Activated effector memory CD4-positive, alpha-beta T cell treated with anti-CD3 and anti-CD28 coated beads, Interleukin-2, amount 50 U/mL, for 16 hours (primary cell): ENCODE results near the gene NRSN2.
"Not testable (repeated sequence)": the region's sequence is repeated elsewhere in the genome, so short reads cannot be mapped to it uniquely, and the experiment has no call there.

Experiments used
- DNase-seq: peaks from one replicate; pipeline ENCODE4 v3.0.0-alpha.2; 2020

The NRSN2 gene

DNA sequence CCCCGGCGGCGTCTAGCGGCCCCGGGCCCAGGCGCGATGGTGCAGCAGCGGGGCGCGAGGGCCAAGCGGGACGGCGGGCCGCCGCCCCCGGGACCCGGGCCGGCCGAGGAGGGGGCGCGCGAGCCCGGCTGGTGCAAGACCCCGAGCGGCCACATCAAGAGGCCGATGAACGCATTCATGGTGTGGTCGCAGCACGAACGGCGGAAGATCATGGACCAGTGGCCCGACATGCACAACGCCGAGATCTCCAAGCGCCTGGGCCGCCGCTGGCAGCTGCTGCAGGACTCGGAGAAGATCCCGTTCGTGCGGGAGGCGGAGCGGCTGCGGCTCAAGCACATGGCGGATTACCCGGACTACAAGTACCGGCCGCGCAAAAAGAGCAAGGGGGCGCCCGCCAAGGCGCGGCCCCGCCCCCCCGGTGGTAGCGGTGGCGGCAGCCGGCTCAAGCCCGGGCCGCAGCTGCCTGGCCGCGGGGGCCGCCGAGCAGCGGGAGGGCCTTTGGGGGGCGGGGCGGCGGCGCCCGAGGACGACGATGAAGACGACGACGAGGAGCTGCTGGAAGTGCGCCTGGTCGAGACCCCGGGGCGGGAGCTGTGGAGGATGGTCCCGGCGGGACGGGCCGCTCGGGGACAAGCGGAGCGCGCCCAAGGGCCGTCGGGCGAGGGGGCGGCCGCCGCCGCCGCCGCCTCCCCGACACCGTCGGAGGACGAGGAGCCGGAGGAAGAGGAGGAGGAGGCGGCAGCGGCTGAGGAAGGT is 20.8 kb upstream of the NRSN2 start:
- peak; percentile 82 for DNase-seq

DNA sequence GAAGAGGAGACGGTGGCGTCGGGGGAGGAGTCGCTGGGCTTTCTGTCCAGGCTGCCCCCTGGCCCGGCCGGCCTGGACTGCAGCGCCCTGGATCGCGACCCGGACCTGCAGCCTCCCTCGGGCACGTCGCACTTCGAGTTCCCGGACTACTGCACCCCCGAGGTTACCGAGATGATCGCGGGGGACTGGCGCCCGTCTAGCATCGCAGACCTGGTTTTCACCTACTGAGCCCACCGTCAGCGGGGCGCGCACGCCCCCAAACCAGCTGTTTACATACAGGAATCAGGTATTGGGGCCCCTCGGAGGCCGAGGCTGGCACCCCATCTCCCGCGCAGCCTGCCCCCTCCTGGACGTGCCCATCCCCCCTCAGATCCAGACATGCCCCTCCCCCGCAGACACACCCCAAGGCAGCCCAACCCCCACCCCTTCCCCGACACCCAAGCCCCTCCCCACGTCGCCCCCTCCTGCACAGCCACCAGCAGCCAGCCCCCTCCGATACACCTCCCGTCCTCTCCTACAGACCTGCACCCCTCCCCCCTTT is 20.2 kb upstream of the NRSN2 start:
- DNase-seq: no peak

DNA sequence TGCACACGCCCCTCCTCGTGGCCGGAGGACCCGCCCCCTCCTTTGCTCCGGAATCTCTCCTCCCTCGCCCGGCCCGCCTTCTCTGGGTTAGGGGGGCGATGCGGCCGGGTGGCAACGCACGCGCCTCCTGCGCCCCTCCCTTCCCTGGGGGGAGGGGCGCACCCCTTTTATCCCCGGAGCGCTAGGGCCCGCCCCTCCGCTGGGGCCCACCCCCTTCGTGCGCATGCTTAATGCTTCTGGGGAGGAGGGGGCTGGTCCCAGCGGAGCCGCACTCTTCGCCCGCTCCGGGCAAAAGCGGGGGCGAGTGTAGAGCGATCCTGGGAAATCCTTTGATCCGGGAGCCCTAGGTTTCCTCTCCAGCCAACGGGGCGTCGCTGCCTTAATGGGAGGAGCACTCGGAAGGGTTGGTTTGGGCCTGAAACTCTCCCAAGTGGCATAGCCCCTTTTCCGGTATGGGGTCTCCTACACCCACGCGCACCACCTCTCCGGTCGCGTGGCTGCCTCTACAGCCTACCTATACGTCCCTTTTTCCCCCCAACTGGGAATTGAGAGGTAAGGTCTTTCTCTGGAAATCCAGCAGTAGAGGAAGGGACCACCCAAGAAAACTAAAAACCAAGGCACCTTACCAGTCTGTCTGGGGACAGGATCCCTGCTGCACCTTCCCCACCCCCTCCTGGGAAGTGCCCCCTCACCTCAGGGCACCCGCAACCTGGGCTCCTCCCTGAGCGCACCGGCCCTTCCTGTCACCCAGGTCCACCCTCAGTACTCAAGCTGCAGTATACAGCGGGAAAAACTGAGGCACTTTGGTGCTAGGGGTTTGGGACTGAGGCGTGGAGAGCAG is 19.5 kb upstream of the NRSN2 start:
- DNase-seq: peak; percentile 87

DNA sequence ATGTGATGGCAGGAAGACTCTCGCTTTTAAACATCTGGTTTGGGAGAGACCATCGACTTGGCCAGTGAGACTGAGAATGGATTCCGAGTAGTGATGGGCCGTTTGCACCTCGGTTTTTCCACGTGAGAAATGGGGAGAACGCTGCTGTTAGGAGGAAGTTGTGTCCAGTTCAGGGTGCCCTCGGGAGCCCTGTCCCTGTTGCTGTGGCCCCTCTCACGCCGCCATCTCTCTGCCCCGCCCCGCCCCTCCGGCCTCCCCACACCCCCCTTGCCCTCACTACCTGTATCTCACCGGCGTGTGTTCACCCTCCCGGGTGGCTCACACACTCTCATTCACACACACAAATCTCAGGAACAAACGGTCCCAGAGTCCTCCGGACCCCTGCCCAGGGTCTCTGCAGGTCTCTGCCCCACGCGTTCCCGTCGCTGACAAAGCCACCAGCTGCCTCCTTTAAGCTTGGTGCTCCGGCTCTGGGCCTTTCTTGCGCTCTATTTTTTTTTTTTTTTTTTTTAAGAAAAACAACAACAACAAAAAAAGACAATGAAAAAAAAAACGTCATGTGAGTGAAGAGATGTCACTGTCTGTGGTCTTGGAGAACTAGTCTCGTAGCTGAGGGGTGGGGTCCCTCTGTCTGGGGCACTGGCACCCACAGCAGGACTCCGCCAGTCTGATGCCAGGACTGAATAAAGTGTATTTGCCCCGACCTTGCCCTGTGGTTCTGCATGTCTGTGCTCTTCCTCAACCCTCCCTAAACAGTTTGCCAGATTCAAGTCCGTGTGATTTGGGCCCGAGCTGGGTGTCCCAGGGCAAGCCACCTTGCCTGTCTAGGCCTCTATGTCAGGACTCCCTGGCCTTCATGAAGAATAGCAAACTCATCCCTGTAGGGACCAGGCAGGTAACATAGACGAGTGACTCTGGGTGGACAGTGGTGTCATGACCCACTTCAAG is 18.6 kb upstream of the NRSN2 start:
- DNase-seq: no peak

DNA sequence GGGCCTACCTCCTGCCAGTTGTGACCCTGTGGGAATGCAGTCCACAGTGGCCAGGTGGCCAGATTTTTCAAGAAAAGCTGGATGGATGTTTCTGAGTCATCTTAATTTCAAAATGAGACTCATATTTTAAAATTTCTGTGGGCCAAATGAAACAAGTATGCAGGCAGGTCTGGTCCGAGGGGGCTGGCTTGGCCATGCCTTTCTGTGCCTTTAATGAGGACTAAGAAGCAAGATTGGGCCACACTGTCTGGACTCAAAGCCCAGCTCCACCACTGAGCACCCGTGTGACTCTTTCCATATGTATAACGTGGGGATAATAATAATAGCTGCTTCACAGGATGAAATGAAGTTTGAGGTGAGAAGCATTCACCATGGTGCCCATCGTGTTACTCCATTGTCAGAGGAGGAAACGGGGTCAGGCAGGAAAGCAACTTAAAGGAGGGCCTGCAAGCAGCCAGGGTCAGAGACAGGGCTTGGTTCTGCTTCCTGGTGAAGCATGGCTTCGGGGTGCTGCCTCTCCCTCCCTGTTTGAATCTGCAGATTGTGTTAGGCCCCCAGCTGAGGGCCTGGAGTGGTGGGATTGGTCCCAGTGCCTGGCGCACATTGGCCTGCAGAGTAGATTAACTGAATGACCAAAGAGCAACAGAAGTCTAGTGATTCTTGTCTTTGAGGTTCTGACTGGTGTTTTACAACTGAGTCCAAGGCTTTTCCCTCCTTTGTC is 17.8 kb upstream of the NRSN2 start:
- DNase-seq: no peak

DNA sequence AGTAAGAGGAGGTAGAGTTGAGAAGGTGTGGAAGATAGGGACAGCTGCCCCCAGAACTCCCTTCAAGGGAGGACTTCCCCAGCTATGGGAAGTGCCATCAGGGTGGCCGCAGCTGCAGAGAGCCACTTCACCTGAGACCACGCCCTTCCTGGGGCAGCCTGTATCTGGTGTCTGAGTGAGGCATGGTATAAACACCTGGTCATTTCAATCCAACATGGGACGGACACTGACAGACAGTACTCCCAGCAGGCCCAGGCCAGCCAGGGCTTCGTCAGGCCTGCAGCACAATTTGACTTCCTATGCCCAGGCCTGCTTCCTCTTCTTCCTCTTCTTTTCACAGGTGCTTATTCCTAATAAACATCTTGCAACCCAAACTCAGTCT is 17.1 kb upstream of the NRSN2 start:
- DNase-seq: no peak

DNA sequence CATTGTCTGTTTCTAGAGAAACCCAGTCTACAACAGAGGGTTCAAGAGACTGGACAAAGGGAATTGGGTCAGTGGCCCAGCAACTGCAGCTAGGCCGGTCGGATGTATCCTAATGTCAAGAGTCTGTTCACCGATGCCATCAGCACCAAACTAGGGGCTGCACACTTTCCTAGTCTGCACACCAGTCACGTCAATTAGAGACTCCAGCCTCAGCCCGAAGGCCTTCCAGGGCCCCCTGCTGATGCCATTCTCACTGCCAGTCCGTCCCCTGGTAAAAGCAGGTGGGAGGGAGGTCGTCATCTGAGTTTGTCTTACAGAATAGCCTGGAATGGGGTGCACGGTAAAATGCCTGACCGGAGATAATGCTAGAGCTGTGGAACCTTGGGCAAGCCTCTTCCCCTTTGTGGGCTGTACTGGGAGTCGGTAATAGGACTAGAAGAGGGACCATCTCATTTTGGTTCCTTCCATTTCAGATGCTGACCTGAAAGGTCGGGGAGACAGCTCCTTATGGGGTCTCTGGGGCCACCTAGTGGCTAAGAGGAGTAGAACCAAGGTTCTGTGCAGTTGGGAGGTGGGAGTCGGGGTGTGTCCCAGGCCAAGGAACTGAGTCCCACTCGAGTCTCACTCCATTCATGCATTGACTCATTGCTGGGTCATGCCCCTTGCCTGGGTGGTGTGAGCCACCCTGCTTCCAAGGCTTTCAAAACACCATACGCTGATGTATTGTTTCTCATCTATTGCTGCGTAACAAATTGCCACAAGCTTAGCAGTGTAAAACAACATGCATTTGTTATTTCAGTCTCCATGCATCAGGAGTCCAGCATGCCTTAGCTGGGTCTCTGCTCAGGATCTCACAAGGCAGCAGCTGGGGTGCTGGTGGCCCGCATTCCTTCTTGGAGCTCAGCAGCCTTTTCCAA is 16.4 kb upstream of the NRSN2 start:
- DNase-seq: peak; percentile 83

DNA sequence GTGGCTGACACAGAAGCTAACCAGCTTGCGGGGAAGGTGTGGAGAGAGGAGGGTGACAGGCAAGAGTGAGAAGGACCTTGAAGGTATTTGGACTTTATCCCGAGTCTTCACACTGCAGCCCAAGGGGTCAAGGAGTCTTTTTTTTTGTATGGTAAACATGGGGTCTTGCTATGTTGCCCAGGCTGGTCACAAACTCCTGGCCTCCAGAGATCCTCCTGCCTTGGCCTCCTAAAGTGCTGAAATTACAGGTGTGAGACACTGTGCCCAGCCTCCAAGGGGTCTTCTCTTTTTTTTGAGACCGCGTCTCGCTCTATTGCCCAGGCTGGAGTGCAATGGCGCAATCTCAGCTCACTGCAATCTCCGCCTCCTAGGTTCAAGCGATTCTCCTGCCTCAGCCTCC is 12.3 kb upstream of the NRSN2 start:
- no peak for DNase-seq

DNA sequence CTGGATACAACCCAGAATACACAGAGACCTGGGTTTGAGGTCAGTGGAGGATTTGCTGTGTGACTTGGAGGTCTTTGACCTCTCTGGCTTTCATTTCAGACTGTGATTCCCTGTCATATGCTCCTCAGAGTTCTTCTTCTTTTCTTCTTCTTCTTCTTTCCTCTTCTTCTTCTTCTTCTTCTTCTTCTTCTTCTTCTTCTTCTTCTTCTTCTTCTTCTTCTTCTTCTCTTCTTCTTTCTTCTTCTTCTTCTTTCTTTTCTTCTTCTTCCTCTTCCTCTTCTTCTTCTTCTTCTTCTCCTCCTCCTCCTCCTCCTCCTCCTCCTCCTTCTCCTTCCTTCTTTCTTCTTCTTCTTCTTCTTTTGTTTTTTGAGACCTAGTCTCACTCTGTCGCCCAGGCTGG is 10.9 kb upstream of the NRSN2 start:
- DNase-seq: not testable (repeated sequence)

DNA sequence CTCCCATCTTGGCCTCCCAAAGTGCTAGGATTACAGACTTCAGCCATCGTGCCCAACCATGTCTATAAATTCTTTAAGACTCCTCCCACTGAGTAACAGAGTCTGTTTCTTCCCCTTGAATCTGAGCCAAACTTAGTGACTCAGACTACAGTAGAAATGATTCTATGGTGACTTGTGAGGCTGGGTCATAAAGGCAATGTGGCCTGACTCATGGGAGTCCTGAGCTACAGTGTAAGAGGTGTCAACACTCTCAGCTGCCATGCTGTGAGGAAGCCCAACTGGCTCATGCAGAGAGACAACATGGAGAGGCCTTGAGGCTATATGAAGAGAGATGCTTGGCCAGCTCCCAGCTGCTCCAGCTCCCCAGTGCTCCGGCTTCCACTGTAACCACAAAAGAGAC is 5.2 kb upstream of the NRSN2 start:
- peak; percentile 74 for DNase-seq

DNA sequence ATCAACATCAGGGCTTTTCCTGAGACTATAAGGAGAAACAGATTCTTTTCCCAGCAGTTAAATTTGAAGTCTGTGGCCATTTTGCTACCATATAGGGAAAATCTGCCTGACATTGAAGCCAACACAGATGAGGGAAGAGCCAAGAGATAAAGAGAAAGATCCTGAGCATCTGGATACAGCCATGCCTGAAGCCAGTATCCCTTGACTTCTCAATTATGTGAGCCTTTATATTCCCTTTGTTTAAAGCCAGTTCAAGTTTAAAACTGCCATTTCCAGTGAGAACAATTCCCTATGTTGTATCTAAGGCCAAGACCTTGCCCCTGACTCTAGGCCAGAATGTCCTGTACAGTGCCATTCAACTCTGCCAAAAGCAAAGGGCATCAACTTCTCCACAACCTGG is 3.8 kb upstream of the NRSN2 start:
- DNase-seq: no peak

DNA sequence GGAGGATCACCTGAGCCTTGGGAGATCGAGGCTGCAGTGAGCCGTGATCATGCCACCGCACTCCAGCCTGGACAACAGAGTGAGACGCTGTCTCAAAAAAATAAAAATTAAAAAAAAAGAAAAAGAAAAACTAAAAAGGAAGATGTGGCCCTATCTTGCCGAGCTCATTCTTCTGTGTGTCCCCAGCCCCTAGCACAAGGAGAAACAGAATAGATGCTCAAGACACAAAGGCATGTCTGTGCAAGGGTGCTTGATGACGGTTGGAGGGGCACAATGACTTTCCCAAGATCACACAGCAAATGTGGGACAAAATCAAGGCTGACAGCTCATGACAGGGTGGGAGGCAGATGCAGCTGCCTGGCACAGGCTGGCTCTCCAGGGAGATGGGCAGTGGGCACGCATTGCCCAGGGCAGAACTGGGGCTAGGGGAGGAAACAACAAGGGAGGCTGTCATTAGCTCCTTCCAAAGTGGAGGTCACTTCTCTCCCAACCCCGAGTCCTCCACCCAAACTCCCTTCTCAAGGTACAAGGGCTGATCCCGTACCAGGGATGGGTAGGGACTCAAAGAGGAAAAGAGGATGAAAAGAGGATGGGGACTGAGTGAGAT is 775 bp upstream of the NRSN2 start:
- no peak for DNase-seq

DNA sequence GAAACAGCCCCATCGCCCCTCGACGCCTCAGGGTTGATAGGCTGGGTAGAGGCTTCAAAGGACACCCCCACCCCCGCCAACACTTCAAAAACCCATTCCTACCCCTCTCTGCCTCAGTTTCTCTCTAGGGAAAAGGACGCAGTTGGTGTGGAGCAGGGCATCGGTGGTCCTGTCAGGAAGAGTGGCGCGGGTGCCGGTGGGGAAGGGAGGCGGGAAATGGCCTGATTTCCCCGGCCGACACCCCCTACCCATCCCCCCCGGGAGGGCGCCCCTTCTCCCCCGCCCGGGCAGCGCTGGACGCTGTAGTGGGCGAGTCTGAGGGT is 367 bp downstream of the NRSN2 start:
- no peak for DNase-seq

DNA sequence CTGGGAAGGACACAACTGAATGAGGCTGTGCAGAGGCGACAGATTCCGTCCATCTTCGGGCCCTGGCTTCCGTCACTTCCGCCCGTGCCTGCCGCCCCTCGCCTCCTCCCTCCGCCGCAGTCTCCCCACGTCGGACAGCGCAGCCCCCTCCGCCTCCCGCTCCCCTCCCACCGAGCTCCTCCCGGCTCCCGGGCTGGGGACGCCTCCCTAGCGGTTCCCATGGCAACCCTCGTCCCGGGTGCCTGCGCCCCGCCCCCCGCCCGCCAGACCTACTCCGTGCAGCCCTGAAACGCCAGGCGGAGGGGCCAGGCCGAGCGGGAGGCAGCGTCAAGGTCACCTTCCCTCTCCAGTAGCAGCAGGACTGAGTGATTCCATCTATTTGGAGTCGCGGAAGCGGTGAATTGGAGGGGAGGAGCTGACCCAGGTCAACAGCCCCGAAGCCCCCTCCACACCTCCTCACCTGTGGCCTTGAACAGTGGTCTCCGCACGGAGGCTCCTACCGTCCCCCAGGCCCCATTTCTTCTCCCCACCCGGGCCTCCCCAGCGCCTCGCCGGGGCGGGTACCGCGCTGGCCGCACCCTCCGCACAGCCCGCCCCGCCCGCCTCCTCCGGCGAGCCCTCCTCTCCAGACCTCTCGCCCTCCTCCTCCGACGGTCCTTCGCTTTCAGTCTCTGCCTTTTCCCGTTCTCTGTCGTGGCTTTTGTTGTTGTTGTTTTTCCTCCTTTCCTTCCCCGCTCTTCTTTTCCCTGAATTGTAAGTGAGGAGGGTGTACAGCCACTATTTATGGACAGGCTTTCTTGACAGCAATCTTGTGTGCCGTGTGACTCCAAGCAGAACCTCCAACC is 951 bp downstream of the NRSN2 start:
- DNase-seq: peak; percentile 87

DNA sequence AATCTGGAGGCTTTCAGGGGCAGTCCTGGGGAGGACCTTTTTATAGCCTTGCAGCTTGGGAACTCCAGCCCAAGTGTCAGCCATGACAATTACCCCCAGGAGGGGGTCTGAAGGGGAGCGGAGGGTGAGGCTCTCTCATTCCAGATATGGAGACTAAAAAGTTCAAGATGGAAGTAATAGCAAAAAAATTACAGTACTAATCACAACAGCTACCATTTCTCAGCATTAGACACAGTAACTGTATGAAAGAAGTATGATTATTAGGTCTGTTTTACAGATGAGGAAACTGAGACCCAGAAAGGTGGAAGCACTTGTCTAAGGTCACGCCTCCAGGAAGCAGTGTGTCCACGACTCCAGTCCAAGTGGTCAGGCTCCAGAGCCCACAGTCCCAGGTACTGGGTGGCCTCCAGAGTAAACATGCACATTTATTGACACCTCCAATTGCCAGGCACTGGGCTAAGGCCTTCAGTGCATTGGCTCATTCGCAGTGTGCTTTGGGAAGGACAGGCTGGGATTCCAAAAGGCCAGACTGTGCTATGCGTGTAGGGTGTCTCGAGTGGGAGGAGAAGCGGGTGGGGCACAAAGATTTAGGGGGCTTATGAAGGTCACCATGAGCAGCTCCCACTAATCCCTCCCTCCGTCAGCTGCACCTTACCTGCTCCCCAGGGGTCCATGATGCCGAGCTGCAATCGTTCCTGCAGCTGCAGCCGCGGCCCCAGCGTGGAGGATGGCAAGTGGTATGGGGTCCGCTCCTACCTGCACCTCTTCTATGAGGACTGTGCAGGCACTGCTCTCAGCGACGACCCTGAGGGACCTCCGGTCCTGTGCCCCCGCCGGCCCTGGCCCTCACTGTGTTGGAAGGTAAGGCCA is 2.3 kb downstream of the NRSN2 start:
- no peak for DNase-seq

DNA sequence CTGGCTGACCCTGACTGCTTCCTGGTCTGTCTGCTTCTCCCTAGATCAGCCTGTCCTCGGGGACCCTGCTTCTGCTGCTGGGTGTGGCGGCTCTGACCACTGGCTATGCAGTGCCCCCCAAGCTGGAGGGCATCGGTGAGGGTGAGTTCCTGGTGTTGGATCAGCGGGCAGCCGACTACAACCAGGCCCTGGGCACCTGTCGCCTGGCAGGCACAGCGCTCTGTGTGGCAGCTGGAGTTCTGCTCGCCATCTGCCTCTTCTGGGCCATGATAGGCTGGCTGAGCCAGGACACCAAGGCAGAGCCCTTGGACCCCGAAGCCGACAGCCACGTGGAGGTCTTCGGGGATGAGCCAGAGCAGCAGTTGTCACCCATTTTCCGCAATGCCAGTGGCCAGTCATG is 6.3 kb downstream of the NRSN2 start:
- DNase-seq: no peak

DNA sequence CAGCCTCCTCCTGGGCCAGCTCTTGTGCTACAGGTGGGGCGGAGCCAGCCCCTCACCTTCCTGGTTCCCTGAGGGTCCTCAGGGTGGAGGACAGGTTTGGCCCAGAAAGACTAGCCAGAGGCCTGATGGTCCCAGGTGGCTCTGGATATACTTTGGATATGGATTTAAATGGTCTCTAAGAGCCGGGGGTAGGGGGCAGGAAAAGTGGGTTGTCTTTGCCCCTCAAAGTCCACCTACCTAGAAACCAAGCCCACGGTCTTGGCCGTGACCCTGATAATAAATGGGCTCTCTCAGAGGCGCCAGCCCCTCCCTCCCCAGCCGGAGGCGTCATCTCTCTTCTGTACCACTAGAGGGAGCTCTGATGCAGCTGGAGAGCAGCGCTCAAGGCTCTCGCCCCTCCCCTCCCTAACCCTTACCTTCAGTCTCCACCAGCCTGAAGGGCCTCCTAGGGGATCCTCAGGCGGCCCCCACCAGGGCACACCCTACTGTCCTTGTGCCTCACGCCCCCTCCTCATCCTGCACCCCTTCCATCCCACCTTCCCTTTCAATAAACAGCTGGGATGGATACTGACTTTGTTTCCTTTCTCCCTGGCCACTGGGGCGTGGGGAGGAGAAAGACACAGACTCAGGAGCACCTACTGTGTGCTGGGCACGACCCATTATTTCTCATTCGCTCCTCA is 7.5 kb downstream of the NRSN2 start:
- DNase-seq: peak; percentile 92

DNA sequence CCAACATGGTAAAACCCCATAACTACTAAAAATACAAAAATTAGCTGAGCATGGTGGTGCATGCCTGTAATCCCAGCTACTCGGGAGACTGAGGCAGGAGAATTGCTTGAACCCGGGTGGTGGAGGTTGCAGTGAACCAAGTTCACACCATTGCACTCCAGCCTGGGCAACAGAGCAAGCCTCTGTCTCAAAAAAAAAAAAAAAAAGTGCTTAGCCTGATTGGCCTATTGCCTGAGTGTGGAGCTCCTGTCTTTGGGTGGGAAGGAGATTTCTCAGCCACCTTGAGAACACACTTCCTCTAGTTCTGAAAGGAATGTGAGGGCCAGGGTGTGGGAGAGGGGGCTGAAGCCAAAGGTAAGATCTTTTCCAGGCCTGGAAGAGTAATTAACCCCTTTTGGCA is 9.2 kb downstream of the NRSN2 start:
- DNase-seq: not testable (repeated sequence)
